Liver (tissue), 9 donors: Measurements from ENCODE around the gene SLC6A11. TPM values are rescaled to one million over a fixed set of nuclear protein-coding genes. Genes with fewer than 3 reads are reported as not detected.

Experiments used
- DNase-seq: peaks from one replicate; pipeline ENCODE4 v3.0.0-alpha.2; 2017; ENCODE audit warnings: low spot score
- H3K27ac ChIP-seq, 2 donors: one replicate each; pipeline ENCODE4 v1.7.0; 2013; ENCODE audit warnings: inconsistent platforms in 2 of 2, low read length in 2 of 2, control low read depth in 1 of 2, low read depth in 1 of 2, mild to moderate bottlenecking in 1 of 2
- H3K27me3 ChIP-seq, 4 donors: one replicate each; pipeline versions ENCODE4 v1.6.1 to v1.7.0; 2013; ENCODE audit warnings: low read length in 3 of 4, inconsistent platforms in 1 of 4, mild to moderate bottlenecking in 1 of 4, moderate library complexity in 1 of 4; ENCODE audit not compliant: control insufficient read depth in 4 of 4, insufficient read depth in 4 of 4
- H3K36me3 ChIP-seq, 4 donors: one replicate each; pipeline versions ENCODE4 v1.6.1 to v1.7.0; 2013; ENCODE audit warnings: low read length in 3 of 4, mild to moderate bottlenecking in 3 of 4, low read depth in 1 of 4, moderate library complexity in 1 of 4; ENCODE audit not compliant: control insufficient read depth in 4 of 4, insufficient read depth in 3 of 4
- H3K4me1 ChIP-seq, 4 donors: one replicate each; pipeline versions ENCODE4 v1.6.1 to v1.7.0; 2013; ENCODE audit warnings: low read length in 3 of 4, mild to moderate bottlenecking in 3 of 4, moderate library complexity in 1 of 4; ENCODE audit not compliant: control insufficient read depth in 4 of 4, insufficient read depth in 4 of 4
- H3K4me3 ChIP-seq, 3 donors: one replicate each; pipeline versions ENCODE4 v1.6.1 to v1.7.0; 2013; ENCODE audit warnings: low read length in 3 of 3, control low read depth in 1 of 3, low read depth in 1 of 3, mild to moderate bottlenecking in 1 of 3
- H3K9ac ChIP-seq, 2 donors: one replicate each; pipeline ENCODE4 v1.7.0; 2013; ENCODE audit warnings: low read length in 2 of 2, mild to moderate bottlenecking in 2 of 2, moderate library complexity in 2 of 2, control low read depth in 1 of 2, low read depth in 1 of 2
- H3K9me3 ChIP-seq, 4 donors: one replicate each; pipeline versions ENCODE4 v1.6.1 to v1.7.0; 2013; ENCODE audit warnings: low read length in 3 of 4; ENCODE audit not compliant: control insufficient read depth in 4 of 4
- EGR1 ChIP-seq, 2 donors: IDR thresholded peaks; 2 replicates each; pipeline ENCODE4 v1.6.1; 2016 to 2018; ENCODE audit warnings: antibody characterized with exemption in 2 of 2, low read depth in 2 of 2
- FOXA1 ChIP-seq: IDR thresholded peaks from 2 replicates; pipeline ENCODE4 v1.6.1; 2016; ENCODE audit warnings: antibody characterized with exemption
- FOXA2 ChIP-seq: IDR thresholded peaks from 2 replicates; pipeline ENCODE4 v1.6.1; 2016; ENCODE audit warnings: antibody characterized with exemption
- GABPA ChIP-seq, 2 donors: IDR thresholded peaks in 1 of 2; conservative IDR thresholded peaks in 1 of 2; 2 replicates each; pipeline ENCODE4 v1.6.1; 2016; ENCODE audit warnings: antibody characterized with exemption in 2 of 2, mild to moderate bottlenecking in 1 of 2, moderate library complexity in 1 of 2
- HNF4A ChIP-seq, 2 donors: conservative IDR thresholded peaks; 2 replicates each; pipeline ENCODE4 v1.6.1; 2016; ENCODE audit warnings: antibody characterized with exemption in 2 of 2, mild to moderate bottlenecking in 2 of 2
- HNF4G ChIP-seq: IDR thresholded peaks from 2 replicates; pipeline ENCODE4 v1.6.1; 2016; ENCODE audit warnings: antibody characterized with exemption
- JUND ChIP-seq, 2 donors: IDR thresholded peaks; 2 replicates each; pipeline ENCODE4 v1.6.1; 2016; ENCODE audit warnings: antibody characterized with exemption in 2 of 2
- NR2F2 ChIP-seq: IDR thresholded peaks from 2 replicates; pipeline ENCODE4 v1.6.1; 2016; ENCODE audit warnings: antibody characterized with exemption
- RAD21 ChIP-seq, 2 donors: IDR thresholded peaks; 2 replicates each; pipeline ENCODE4 v1.6.1; 2016; ENCODE audit warnings: antibody characterized with exemption in 2 of 2, mild to moderate bottlenecking in 2 of 2
- RXRA ChIP-seq, 2 donors: IDR thresholded peaks; 2 replicates each; pipeline ENCODE4 v1.6.1; 2017 to 2018; ENCODE audit warnings: antibody characterized with exemption in 2 of 2, mild to moderate bottlenecking in 1 of 2
- SP1 ChIP-seq: IDR thresholded peaks from 2 replicates; pipeline ENCODE4 v1.6.1; 2018; ENCODE audit warnings: antibody characterized with exemption, mild to moderate bottlenecking
- TAF1 ChIP-seq: conservative IDR thresholded peaks from 2 replicates; pipeline ENCODE4 v1.6.1; 2016; ENCODE audit warnings: antibody characterized with exemption, mild to moderate bottlenecking
- YY1 ChIP-seq: IDR thresholded peaks from 2 replicates; pipeline ENCODE4 v1.6.1; 2016; ENCODE audit warnings: antibody characterized with exemption, mild to moderate bottlenecking
- WGBS: extraction: QIAGEN DNeasy Blood & Tissue Kit; methylation state at CpG from one replicate; pipeline ENCODE4 v1.1.7; 2013; 5-methylcytosine and 5-hydroxymethylcytosine counted together
- polyA plus RNA-seq, 2 donors: library from polyadenylated mRNA; stranded (reverse) in 1 of 2; unstranded in 1 of 2; fragments of 200-250 nt in 1 of 2; fragments of >200 nt in 1 of 2; fragmentation: Nextera tagmentation in 1 of 2; extraction: Ambion mirVana in 1 of 2; gene quantifications; one replicate each; pipeline versions ENCODE4 v1.2.1 to v1.2.3, GENCODE V29; 2013 to 2015
- total RNA-seq, 2 donors: library from RNA; depleted of rRNA; stranded (reverse); fragments of >200 nt; gene quantifications; one replicate each; pipeline ENCODE4 v1.2.3, GENCODE V29; 2014
- TF ChIP-seq, protein P1 (sequence below): IDR thresholded peaks from 2 replicates; pipeline ENCODE4 v1.6.1; 2016; ENCODE audit warnings: antibody characterized with exemption, mild to moderate bottlenecking
- TF ChIP-seq, protein P2 (sequence below): fragments of 150-350 bp; IDR thresholded peaks from 2 replicates; pipeline ENCODE4 v1.5.1; 2017; ENCODE audit warnings: improper control_type of control experiment, low read depth, low read length; ENCODE audit not compliant: missing input control
- TF ChIP-seq, protein P3 (sequence below): IDR thresholded peaks from 2 replicates; pipeline ENCODE4 v1.6.1; 2016; ENCODE audit warnings: antibody characterized with exemption
- TF ChIP-seq, protein P4 (sequence below): IDR thresholded peaks from 2 replicates; pipeline ENCODE4 v1.6.1; 2016; ENCODE audit warnings: antibody characterized with exemption
- donor health status: healthy.
- donor health status: healthy.
- donor health status: healthy.
- donor health status: healthy.
- donor health status: healthy.

The SLC6A11 gene
- total and polyA plus RNA-seq, 4 donors, result under 0.01 to 7.1 (median 0.01) TPM; not detected in 1

DNA sequence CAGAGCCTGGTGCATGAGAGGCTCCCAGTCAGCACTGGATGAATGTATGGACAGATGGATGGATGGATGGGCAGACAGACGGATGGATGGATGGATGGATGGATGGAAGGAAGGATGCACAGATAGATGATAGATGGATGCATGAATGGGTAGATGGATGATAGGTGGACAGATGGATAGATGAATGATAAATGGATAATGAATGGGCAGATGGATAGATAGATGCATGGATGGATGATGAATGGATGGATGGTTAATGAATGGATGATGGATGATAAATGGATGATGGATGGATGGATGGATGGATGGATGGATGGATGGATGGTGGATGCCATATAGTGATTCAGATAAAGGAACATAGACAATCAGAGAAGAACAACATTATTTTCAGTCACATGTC, 71.0 kb downstream of the SLC6A11 start:
- DNase-seq, result no peak
- WGBS, result 88% methylated on average over 1 of the region's 1 CpG
- H3K27me3 ChIP-seq, result peaks cover 0 to 5% (median 1%) of the 10 kb centered on the region in 4 donors
- H3K9ac ChIP-seq, result no peak overlapping the region
- H3K27ac ChIP-seq, result no peak overlapping the region
- TF ChIP-seq, protein P1, sequence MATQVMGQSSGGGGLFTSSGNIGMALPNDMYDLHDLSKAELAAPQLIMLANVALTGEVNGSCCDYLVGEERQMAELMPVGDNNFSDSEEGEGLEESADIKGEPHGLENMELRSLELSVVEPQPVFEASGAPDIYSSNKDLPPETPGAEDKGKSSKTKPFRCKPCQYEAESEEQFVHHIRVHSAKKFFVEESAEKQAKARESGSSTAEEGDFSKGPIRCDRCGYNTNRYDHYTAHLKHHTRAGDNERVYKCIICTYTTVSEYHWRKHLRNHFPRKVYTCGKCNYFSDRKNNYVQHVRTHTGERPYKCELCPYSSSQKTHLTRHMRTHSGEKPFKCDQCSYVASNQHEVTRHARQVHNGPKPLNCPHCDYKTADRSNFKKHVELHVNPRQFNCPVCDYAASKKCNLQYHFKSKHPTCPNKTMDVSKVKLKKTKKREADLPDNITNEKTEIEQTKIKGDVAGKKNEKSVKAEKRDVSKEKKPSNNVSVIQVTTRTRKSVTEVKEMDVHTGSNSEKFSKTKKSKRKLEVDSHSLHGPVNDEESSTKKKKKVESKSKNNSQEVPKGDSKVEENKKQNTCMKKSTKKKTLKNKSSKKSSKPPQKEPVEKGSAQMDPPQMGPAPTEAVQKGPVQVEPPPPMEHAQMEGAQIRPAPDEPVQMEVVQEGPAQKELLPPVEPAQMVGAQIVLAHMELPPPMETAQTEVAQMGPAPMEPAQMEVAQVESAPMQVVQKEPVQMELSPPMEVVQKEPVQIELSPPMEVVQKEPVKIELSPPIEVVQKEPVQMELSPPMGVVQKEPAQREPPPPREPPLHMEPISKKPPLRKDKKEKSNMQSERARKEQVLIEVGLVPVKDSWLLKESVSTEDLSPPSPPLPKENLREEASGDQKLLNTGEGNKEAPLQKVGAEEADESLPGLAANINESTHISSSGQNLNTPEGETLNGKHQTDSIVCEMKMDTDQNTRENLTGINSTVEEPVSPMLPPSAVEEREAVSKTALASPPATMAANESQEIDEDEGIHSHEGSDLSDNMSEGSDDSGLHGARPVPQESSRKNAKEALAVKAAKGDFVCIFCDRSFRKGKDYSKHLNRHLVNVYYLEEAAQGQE, result no peak
- no peak for TF ChIP-seq JUND (IDR thresholded peaks at IDR 0.05)
- TF ChIP-seq, protein P2, sequence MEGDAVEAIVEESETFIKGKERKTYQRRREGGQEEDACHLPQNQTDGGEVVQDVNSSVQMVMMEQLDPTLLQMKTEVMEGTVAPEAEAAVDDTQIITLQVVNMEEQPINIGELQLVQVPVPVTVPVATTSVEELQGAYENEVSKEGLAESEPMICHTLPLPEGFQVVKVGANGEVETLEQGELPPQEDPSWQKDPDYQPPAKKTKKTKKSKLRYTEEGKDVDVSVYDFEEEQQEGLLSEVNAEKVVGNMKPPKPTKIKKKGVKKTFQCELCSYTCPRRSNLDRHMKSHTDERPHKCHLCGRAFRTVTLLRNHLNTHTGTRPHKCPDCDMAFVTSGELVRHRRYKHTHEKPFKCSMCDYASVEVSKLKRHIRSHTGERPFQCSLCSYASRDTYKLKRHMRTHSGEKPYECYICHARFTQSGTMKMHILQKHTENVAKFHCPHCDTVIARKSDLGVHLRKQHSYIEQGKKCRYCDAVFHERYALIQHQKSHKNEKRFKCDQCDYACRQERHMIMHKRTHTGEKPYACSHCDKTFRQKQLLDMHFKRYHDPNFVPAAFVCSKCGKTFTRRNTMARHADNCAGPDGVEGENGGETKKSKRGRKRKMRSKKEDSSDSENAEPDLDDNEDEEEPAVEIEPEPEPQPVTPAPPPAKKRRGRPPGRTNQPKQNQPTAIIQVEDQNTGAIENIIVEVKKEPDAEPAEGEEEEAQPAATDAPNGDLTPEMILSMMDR, result no peak
- no peak for TF ChIP-seq GABPA (IDR thresholded peaks at IDR 0.05 in 1 of 2, conservative IDR thresholded peaks at IDR 0.05 in 1 of 2)
- TF ChIP-seq, protein P3, sequence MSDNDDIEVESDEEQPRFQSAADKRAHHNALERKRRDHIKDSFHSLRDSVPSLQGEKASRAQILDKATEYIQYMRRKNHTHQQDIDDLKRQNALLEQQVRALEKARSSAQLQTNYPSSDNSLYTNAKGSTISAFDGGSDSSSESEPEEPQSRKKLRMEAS, result no peak
- no peak for TF ChIP-seq SP1
- TF ChIP-seq TAF1, result no peak
- no peak for TF ChIP-seq YY1
- no peak overlapping the region for H3K4me3 ChIP-seq
- H3K36me3 ChIP-seq, result no peaks in the 10 kb centered on the region
- peaks cover 7 to 20% (median 12%) of the 10 kb centered on the region in 4 donors for H3K9me3 ChIP-seq
- no peaks in the 10 kb centered on the region for H3K4me1 ChIP-seq

DNA sequence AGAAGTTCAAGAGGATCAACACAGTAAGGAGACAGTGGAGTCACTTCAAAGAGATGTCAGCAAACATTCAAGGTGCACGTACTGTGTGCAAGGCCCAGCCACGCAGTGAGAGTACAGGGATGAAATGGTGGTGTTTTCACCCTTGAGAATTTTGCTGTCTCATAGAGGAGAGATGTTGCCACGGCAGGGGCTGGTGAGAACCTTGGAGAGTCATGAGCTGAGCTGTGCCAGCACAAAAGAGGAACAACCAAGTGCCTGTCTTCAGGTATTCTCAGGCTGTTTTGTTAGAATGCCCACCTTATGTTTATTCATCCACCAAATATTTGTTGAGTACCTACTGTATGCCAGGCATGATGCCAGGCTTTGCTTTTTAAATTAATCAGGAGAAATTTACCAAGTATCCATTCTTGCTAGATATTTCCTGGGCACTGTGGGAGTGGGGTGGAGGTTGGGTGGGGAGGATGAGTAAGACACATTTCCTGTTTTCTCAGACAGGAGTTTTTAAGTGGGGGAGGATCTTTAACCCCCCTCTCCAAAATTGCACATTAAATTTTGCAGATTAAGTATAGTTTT, 72.6 kb downstream of the SLC6A11 start:
- Histone ChIP-seq H3K4me3 (no peak overlapping the region), H3K27ac (no peak overlapping the region), H3K4me1 (no peaks in the 10 kb centered on the region), H3K9ac (no peak overlapping the region), H3K27me3 (peaks cover 0 to 5% (median 1%) of the 10 kb centered on the region in 4 donors), H3K9me3 (peaks cover 7 to 20% (median 12%) of the 10 kb centered on the region in 4 donors), H3K36me3 (no peaks in the 10 kb centered on the region)
- WGBS, result 67% methylated on average over 3 of the region's 3 CpGs
- TF ChIP-seq RXRA (IDR thresholded peaks at IDR 0.05) (no peak), NR2F2 (no peak), RAD21 (IDR thresholded peaks at IDR 0.05) (no peak), HNF4A (conservative IDR thresholded peaks at IDR 0.05) (no peak), EGR1 (IDR thresholded peaks at IDR 0.05; ENCODE audit: low read depth in 2 of 2) (no peak), FOXA1 (no peak), YY1 (no peak), JUND (IDR thresholded peaks at IDR 0.05) (no peak), TAF1 (no peak), FOXA2 (no peak), HNF4G (no peak)
- TF ChIP-seq, protein P4, sequence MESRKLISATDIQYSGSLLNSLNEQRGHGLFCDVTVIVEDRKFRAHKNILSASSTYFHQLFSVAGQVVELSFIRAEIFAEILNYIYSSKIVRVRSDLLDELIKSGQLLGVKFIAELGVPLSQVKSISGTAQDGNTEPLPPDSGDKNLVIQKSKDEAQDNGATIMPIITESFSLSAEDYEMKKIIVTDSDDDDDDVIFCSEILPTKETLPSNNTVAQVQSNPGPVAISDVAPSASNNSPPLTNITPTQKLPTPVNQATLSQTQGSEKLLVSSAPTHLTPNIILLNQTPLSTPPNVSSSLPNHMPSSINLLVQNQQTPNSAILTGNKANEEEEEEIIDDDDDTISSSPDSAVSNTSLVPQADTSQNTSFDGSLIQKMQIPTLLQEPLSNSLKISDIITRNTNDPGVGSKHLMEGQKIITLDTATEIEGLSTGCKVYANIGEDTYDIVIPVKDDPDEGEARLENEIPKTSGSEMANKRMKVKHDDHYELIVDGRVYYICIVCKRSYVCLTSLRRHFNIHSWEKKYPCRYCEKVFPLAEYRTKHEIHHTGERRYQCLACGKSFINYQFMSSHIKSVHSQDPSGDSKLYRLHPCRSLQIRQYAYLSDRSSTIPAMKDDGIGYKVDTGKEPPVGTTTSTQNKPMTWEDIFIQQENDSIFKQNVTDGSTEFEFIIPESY, result no peak
- TF ChIP-seq, protein P3, result no peak
- TF ChIP-seq, protein P1, result no peak
- TF ChIP-seq, protein P2, result no peak
- DNase-seq, result no peak
